HG03045 (cell line): ENCODE data around the gene LRRC4C.

Experiments
- ATAC-seq: cut with Tn5 transposase; IDR thresholded peaks from one replicate; pipeline ENCODE4 v1.9.1; 2021; ENCODE audit warnings: mild to moderate bottlenecking, moderate library complexity; ENCODE audit not compliant: unreplicated experiment

Gene LRRC4C

GRCh38 chr11:40316171-40316570 lies 1143.3 kb downstream of the LRRC4C start:
- no peak for ATAC-seq

- ATAC-seq = no peak
These were observed 1144.3 kb downstream of the LRRC4C start for GRCh38 chr11:40315122-40315521.

GRCh38 chr11:40314327-40314726 lies 1145.1 kb downstream of the LRRC4C start:
- no peak for ATAC-seq

- peak; percentile 55 for ATAC-seq
These were observed 1152.4 kb downstream of the LRRC4C start for GRCh38 chr11:40306938-40307548.

- ATAC-seq = no peak
These were observed 1156.8 kb downstream of the LRRC4C start for GRCh38 chr11:40302669-40303068.

GRCh38 chr11:40295466-40295865 lies 1164.0 kb downstream of the LRRC4C start:
- ATAC-seq = no peak

GRCh38 chr11:40294741-40295140 lies 1164.7 kb downstream of the LRRC4C start:
- ATAC-seq = no peak

GRCh38 chr11:40294349-40294735 lies 1165.1 kb downstream of the LRRC4C start:
- peak; percentile 14 for ATAC-seq

GRCh38 chr11:40293655-40294348 lies 1165.7 kb downstream of the LRRC4C start:
- ATAC-seq = peak; percentile 94

GRCh38 chr11:40292721-40293508 lies 1166.5 kb downstream of the LRRC4C start:
- no peak for ATAC-seq

GRCh38 chr11:40291741-40292140 lies 1167.7 kb downstream of the LRRC4C start:
- no peak for ATAC-seq

- no peak for ATAC-seq
These were observed 1168.1 kb downstream of the LRRC4C start for GRCh38 chr11:40291329-40291728.

GRCh38 chr11:40290171-40290631 lies 1169.3 kb downstream of the LRRC4C start:
- ATAC-seq = no peak

GRCh38 chr11:40289370-40289769 lies 1170.1 kb downstream of the LRRC4C start:
- no peak for ATAC-seq

GRCh38 chr11:40287916-40288803 lies 1171.3 kb downstream of the LRRC4C start:
- ATAC-seq = no peak

GRCh38 chr11:40286137-40286536 lies 1173.3 kb downstream of the LRRC4C start:
- no peak for ATAC-seq

- ATAC-seq = no peak
These were observed 1173.9 kb downstream of the LRRC4C start for GRCh38 chr11:40285558-40285957.

GRCh38 chr11:40281052-40281580 lies 1178.3 kb downstream of the LRRC4C start:
- no peak for ATAC-seq

GRCh38 chr11:40280159-40281051 lies 1179.0 kb downstream of the LRRC4C start:
- no peak for ATAC-seq

- no peak for ATAC-seq
These were observed 1182.5 kb downstream of the LRRC4C start for GRCh38 chr11:40276960-40277359.
